GDM1 (cell line): ENCODE measurements around the gene S1PR3.

Source experiments
- DNase-seq: peaks from one replicate; lab custom pipeline; 2025; lab: John Stamatoyannopoulos, UW

Gene S1PR3

GRCh38 chr9:88993327-88993726 lies 2.1 kb downstream of the S1PR3 start:
- DNase-seq, result no peak

GRCh38 chr9:88993871-88994460 lies 2.7 kb downstream of the S1PR3 start:
- DNase-seq, result no peak

- DNase-seq, result no peak
Measured at GRCh38 chr9:88994469-88995199, 3.4 kb downstream of the S1PR3 start.

- DNase-seq, result no peak
Measured at GRCh38 chr9:88995200-88995577, 3.9 kb downstream of the S1PR3 start.

DNA sequence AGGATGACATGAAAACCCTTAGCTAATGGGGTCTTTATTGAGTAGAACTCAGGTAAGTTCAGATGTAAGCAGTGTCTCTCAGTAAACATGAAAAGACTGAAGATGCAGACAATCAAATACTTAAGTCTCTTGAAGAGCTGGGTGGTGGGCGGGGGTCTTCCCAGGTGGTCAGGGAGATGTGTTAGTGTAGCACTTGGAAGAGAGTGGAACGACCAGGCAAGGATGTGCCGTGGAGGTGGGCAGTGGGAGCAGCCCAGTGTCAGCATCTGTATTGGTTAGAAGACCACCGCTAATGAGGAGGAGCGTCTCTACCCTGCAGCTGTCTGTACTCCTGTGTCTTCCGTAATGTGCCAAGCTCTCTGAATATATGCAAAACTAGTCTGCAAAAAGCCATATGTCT lies 4.4 kb downstream of the S1PR3 start:
- no peak for DNase-seq

- DNase-seq, result no peak
Measured at GRCh38 chr9:88996046-88996920, 5.0 kb downstream of the S1PR3 start.

- no peak for DNase-seq
Measured at GRCh38 chr9:88996921-88997235, 5.6 kb downstream of the S1PR3 start.

GRCh38 chr9:88997646-88998045 lies 6.4 kb downstream of the S1PR3 start:
- no peak for DNase-seq

DNA sequence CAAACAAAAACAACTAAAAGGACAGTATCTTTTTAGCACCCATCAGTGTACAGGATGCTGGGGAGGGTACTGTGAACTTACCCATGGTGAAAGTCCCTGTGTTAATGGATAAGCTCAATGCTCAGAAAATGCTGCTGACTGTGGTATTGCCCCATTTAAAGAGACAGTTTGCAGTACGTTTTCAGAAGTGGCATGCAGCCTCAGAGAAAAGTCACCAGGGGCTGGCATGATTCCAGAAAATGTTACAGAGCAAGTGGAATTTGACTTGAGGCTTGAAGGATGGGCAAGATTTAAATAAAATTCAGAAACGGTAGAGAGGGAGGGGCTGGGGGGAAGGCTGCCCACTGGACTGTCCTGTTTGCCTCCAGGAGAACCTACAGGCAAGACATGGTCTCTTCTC lies 7.2 kb downstream of the S1PR3 start:
- no peak for DNase-seq

- no peak for DNase-seq
Measured at GRCh38 chr9:88998911-88999310, 7.6 kb downstream of the S1PR3 start.

DNA sequence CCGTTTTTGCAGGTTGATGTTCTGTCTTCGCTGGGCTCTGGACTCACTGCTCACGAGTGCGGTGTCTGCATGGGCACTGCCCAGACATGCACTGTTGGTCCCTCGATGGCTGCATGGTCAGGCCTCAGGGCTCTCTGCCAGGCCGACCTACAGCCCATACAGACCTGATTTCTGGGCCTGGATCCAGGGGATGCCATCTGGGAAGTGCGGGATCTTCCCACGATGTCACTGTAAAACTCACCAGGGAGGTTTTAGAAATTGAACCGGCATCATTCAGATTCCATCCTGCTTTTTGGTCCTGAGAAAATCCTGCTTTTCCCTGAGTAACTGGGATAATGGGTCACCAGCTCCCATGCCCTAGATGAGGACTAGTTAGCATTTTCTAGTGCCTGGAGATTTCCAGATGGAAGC lies 9.1 kb downstream of the S1PR3 start:
- no peak for DNase-seq

DNA sequence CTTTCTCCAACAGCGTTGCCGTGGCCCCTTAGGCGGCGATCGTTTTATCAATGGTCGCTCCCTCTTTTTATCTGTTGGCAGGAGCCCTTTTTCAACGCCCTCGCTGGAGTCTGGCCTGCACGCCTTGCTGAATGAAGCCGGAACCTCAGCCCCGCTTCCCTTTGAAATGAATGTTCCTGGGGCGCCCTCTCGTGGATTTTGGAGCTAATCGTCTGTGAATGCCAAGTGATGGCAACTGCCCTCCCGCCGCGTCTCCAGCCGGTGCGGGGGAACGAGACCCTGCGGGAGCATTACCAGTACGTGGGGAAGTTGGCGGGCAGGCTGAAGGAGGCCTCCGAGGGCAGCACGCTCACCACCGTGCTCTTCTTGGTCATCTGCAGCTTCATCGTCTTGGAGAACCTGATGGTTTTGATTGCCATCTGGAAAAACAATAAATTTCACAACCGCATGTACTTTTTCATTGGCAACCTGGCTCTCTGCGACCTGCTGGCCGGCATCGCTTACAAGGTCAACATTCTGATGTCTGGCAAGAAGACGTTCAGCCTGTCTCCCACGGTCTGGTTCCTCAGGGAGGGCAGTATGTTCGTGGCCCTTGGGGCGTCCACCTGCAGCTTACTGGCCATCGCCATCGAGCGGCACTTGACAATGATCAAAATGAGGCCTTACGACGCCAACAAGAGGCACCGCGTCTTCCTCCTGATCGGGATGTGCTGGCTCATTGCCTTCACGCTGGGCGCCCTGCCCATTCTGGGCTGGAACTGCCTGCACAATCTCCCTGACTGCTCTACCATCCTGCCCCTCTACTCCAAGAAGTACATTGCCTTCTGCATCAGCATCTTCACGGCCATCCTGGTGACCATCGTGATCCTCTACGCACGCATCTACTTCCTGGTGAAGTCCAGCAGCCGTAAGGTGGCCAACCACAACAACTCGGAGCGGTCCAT lies 10.0 kb downstream of the S1PR3 start:
- peak; percentile 44 for DNase-seq

DNA sequence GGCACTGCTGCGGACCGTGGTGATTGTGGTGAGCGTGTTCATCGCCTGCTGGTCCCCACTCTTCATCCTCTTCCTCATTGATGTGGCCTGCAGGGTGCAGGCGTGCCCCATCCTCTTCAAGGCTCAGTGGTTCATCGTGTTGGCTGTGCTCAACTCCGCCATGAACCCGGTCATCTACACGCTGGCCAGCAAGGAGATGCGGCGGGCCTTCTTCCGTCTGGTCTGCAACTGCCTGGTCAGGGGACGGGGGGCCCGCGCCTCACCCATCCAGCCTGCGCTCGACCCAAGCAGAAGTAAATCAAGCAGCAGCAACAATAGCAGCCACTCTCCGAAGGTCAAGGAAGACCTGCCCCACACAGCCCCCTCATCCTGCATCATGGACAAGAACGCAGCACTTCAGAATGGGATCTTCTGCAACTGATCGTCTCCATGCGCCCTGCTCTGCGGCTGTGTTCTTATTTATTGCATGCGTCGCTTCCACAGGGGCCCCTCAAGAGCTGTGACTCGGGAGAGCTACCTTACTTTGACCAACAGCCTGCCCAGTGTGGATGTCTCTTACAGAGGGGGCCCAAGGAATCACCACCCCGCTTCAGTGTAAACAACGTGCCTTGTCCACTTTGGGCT lies 10.8 kb downstream of the S1PR3 start:
- DNase-seq, result no peak

DNA sequence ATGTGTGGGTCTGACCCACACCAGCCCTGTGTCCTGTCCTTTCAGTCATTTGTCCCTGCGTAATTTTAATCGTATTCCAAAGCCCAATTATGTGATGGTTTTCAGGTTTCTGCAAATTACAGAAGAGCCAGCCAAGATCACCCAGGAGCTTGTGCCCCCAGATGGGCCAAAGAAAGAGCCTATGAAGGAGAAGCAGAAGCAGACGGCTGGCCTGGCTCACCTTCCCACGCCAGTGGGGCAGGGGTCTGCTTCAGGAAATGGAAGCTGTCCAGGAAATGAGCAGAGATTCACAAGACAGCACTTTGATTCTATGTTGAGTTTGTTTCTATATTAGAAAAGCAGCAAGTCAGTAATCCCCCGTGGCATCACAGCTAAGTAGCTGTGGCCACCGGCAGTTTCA lies 11.7 kb downstream of the S1PR3 start:
- DNase-seq, result no peak

DNA sequence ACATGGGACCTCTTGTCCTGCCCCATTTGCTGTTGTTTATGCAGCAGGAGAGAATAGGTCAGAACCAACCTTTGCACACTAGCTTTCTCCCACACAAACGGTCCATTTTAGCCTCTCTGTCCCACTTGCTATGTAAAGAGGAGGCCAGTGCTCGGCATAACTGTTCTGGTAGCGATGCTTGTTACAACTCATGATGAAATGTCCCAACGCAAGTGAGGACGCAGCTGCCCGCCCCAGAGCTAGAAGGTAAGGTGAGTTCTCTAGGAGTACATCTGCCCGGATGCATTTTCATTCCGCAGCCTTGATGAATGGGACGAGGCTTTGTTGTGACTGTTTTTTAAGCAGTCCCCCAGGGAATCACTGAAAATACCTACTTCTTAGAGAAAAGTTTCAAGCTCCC lies 14.1 kb downstream of the S1PR3 start:
- DNase-seq, result no peak

- no peak for DNase-seq
Measured at GRCh38 chr9:89006267-89006666, 15.0 kb downstream of the S1PR3 start.

DNA sequence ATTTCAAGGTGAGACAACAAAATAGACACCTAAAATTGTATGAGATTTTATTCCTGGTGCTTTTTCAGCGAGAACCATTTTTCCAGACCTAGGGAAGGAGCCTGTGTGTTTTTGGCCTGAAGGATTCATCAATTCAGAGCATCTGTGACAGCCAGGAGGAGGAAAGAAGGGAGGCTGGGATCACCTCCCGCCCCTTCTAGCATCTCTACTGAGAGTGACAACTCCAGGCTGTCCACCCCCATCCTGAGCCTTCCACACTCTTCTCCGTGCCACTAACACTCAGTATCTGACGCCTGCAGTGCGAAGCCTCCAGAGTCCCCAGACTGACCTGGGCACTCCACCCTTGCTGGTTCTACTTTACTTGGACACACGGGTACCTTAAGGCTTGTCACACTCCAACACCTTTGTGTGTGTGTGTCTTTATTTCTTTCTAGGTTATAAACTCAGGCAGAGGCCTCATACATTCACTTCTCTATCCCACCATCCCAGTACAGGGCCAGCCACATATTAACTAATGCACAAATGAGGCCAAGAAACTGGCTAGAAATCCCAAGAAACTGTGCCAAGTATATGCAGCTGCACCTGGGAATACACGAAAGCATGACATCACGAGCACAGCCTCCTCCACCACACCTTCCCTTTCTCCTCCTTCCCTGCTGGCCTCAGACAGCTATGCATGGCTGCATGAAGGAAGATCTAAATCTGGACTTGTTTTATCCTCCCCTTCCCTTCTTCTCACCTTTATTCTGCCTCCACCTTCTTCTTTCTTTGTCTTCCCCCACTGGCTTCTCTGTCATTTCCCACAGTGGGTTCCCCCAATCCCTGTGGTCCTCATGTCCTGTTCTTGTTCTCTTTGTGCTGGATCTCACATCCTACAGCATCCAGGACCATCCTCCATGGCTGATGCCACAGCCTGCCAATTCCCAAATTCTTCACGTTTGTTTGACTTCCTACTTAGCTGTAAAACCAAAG lies 16.0 kb downstream of the S1PR3 start:
- DNase-seq, result no peak

DNA sequence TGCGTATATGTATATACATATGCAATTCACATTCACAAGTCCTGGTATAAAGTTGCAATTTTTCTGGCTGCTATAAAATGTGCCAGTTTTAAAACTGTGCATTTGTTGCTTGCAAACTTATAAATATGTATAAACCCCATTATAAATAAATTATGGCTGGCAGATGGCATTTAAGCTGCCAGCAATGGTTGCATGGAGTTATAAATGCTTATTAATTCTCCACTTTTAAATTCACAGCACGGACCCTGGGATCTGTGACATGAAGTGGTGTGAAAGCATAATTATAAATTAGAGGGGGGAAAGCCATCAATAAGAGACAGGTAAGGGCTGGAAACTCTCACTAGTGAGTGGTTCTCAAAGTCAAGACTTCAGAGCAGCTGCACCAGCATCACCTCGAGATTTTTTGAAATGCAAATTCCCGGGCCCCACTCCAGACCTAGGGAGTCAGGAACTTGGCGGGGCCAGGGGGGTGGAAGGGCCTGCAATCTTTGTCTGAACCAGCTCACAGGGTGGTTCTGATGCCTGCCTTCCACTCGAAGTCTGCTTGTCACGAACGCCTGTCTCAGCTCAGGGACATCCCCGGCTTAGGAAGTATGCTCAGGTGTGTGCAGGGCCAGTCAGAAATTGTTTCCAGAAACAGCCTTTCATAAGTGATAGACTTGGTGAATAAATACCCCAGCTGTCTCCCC lies 16.9 kb downstream of the S1PR3 start:
- no peak for DNase-seq

GRCh38 chr9:89008744-89009545 lies 17.7 kb downstream of the S1PR3 start:
- DNase-seq, result no peak
